ENCODE data around the gene CLTB. TPM values are rescaled to one million over a fixed set of nuclear protein-coding genes. Genes with fewer than 3 reads are reported as not detected.

Gene CLTB
- total RNA-seq, 2 experiments from 2014 or later: 56.7 to 61.8 TPM

- Mint-ChIP-seq H3K27ac (no peak overlapping the region), H3K27me3 (no peaks in the 10 kb centered on the region), H3K4me3 (no peak overlapping the region), H3K36me3 (peaks cover 21% of the 10 kb centered on the region), H3K4me1 (peaks cover 19% of the 10 kb centered on the region), H3K9me3 (ENCODE audit: low read depth) (no peaks in the 10 kb centered on the region)
- DNase-seq: no peak
- ATAC-seq: no peak
- CTCF ChIA-PET: interaction anchor here (1.2 to 1.7 kb wide), 2 partner anchors 16 to 139 kb away, joined by 3 read pairs; no protein-coding TSS in a partner anchor
Observed at GRCh38 chr5:176391479-176391878, 24.9 kb downstream of the CLTB start.

- no peaks in the 10 kb centered on the region for H3K27me3 Mint-ChIP-seq
- peaks cover 36% of the 10 kb centered on the region for H3K4me1 Mint-ChIP-seq
- peak; percentile 52 for ATAC-seq
- H3K27ac Mint-ChIP-seq: peak overlapping the region; percentile 99
- CTCF ChIA-PET: interaction anchor here (0.6 to 2.2 kb wide), 7 partner anchors 27 to 592 kb away, joined by 3 to 9 read pairs (median 5); partner anchors contain the start of genes CLTB, FAF2, KIAA1191 and RNF44
- H3K4me3 Mint-ChIP-seq: peak overlapping the region; percentile 93
- DNase-seq: no peak
- peaks cover 36% of the 10 kb centered on the region for H3K36me3 Mint-ChIP-seq
- H3K9me3 Mint-ChIP-seq (ENCODE audit: low read depth): no peaks in the 10 kb centered on the region
Observed at GRCh38 chr5:176389135-176390123, 26.9 kb downstream of the CLTB start.

GRCh38 chr5:176388444-176389134 is 27.8 kb downstream of the CLTB start, which contains the start of the genes HIGD2A and NOP16:
Gene HIGD2A (plus strand): TSS chr5:176388751. CDS start chr5:176388820, 69 bp downstream.
Gene NOP16 (minus strand): TSS chr5:176388598. CDS start chr5:176388539, 59 bp downstream.
- Mint-ChIP-seq H3K4me1 (peaks cover 36% of the 10 kb centered on the region), H3K9me3 (ENCODE audit: low read depth) (no peaks in the 10 kb centered on the region), H3K27me3 (no peaks in the 10 kb centered on the region), H3K36me3 (peaks cover 42% of the 10 kb centered on the region), H3K27ac (peak within 1 kb of the TSS; percentile 99), H3K4me3 (peak within 1 kb of the TSS; percentile 93)
- peak; percentile 100 for DNase-seq
- ATAC-seq: peak; percentile 92
- CTCF ChIA-PET: interaction anchor here (0.6 to 2.2 kb wide), 8 partner anchors 27 to 593 kb away, joined by 3 to 9 read pairs (median 4); partner anchors contain the start of genes CLTB, FAF2, KIAA1191 and RNF44

GRCh38 chr5:176388003-176388443 is 28.3 kb downstream of the CLTB start:
- no peaks in the 10 kb centered on the region for H3K9me3 Mint-ChIP-seq (ENCODE audit: low read depth)
- peaks cover 36% of the 10 kb centered on the region for H3K4me1 Mint-ChIP-seq
- CTCF ChIA-PET: interaction anchor here (1.2 to 2.2 kb wide), 6 partner anchors 26 to 191 kb away, joined by 3 to 9 read pairs (median 6); partner anchors contain the start of genes CLTB, FAF2, KIAA1191 and RNF44
- H3K27ac Mint-ChIP-seq: peak overlapping the region; percentile 99
- peak overlapping the region; percentile 93 for H3K4me3 Mint-ChIP-seq
- no peak for DNase-seq
- H3K36me3 Mint-ChIP-seq: peaks cover 46% of the 10 kb centered on the region
- peak; percentile 0 for ATAC-seq
- H3K27me3 Mint-ChIP-seq: no peaks in the 10 kb centered on the region

GRCh38 chr5:176387384-176387925 is 28.9 kb downstream of the CLTB start:
- peak overlapping the region; percentile 93 for H3K4me3 Mint-ChIP-seq
- H3K27me3 Mint-ChIP-seq: no peaks in the 10 kb centered on the region
- DNase-seq: no peak
- H3K9me3 Mint-ChIP-seq (ENCODE audit: low read depth): no peaks in the 10 kb centered on the region
- peaks cover 36% of the 10 kb centered on the region for H3K4me1 Mint-ChIP-seq
- CTCF ChIA-PET: interaction anchor here (1.3 to 2.2 kb wide), 3 partner anchors 29 to 191 kb away, joined by 4 to 9 read pairs (median 8); partner anchors contain the start of genes CLTB and FAF2
- peaks cover 50% of the 10 kb centered on the region for H3K36me3 Mint-ChIP-seq
- H3K27ac Mint-ChIP-seq: peak overlapping the region; percentile 99
- ATAC-seq: no peak

GRCh38 chr5:176386491-176386890 is 29.8 kb downstream of the CLTB start:
- Mint-ChIP-seq H3K4me1 (peaks cover 36% of the 10 kb centered on the region), H3K9me3 (ENCODE audit: low read depth) (no peaks in the 10 kb centered on the region), H3K36me3 (peaks cover 60% of the 10 kb centered on the region), H3K4me3 (peak overlapping the region; percentile 93), H3K27ac (peak overlapping the region; percentile 57), H3K27me3 (no peaks in the 10 kb centered on the region)
- ATAC-seq (no peak), DNase-seq (no peak)
- CTCF ChIA-PET: no interaction called here

GRCh38 chr5:176384991-176385390 is 31.3 kb downstream of the CLTB start:
- CTCF ChIA-PET: no interaction called here
- ATAC-seq (no peak), DNase-seq (no peak)
- Mint-ChIP-seq H3K9me3 (ENCODE audit: low read depth) (no peaks in the 10 kb centered on the region), H3K36me3 (peaks cover 54% of the 10 kb centered on the region), H3K27me3 (no peaks in the 10 kb centered on the region), H3K4me3 (no peak overlapping the region), H3K4me1 (peaks cover 33% of the 10 kb centered on the region), H3K27ac (no peak overlapping the region)

- CTCF ChIA-PET: no interaction called here
- peaks cover 56% of the 10 kb centered on the region for H3K36me3 Mint-ChIP-seq
- no peaks in the 10 kb centered on the region for H3K9me3 Mint-ChIP-seq (ENCODE audit: low read depth)
- H3K27me3 Mint-ChIP-seq: no peaks in the 10 kb centered on the region
- ATAC-seq (no peak), DNase-seq (no peak)
- H3K4me3 Mint-ChIP-seq: no peak overlapping the region
- H3K4me1 Mint-ChIP-seq: peaks cover 31% of the 10 kb centered on the region
- H3K27ac Mint-ChIP-seq: no peak overlapping the region
Observed at GRCh38 chr5:176384366-176384930, 31.9 kb downstream of the CLTB start.

GRCh38 chr5:176383961-176384360 is 32.4 kb downstream of the CLTB start:
- Mint-ChIP-seq H3K9me3 (ENCODE audit: low read depth) (no peaks in the 10 kb centered on the region), H3K27ac (no peak overlapping the region), H3K4me1 (peaks cover 31% of the 10 kb centered on the region), H3K27me3 (no peaks in the 10 kb centered on the region), H3K4me3 (no peak overlapping the region), H3K36me3 (peaks cover 56% of the 10 kb centered on the region)
- ATAC-seq (no peak), DNase-seq (no peak)
- CTCF ChIA-PET: no interaction called here

GRCh38 chr5:176383248-176383905 is 33.0 kb downstream of the CLTB start:
- Mint-ChIP-seq H3K27ac (no peak overlapping the region), H3K4me3 (no peak overlapping the region), H3K9me3 (ENCODE audit: low read depth) (no peaks in the 10 kb centered on the region), H3K27me3 (no peaks in the 10 kb centered on the region), H3K4me1 (peaks cover 31% of the 10 kb centered on the region), H3K36me3 (peaks cover 55% of the 10 kb centered on the region)
- CTCF ChIA-PET: no interaction called here
- DNase-seq: no peak
- ATAC-seq: no peak

- peaks cover 51% of the 10 kb centered on the region for H3K36me3 Mint-ChIP-seq
- no peak for DNase-seq
- H3K9me3 Mint-ChIP-seq (ENCODE audit: low read depth): no peaks in the 10 kb centered on the region
- no peak for ATAC-seq
- no peak overlapping the region for H3K27ac Mint-ChIP-seq
- H3K27me3 Mint-ChIP-seq: no peaks in the 10 kb centered on the region
- H3K4me1 Mint-ChIP-seq: peaks cover 28% of the 10 kb centered on the region
- H3K4me3 Mint-ChIP-seq: no peak overlapping the region
- CTCF ChIA-PET: no interaction called here
Observed at GRCh38 chr5:176382721-176383120, 33.6 kb downstream of the CLTB start.

- DNase-seq (no peak), ATAC-seq (no peak)
- Mint-ChIP-seq H3K9me3 (ENCODE audit: low read depth) (no peaks in the 10 kb centered on the region), H3K27ac (no peak overlapping the region), H3K36me3 (peaks cover 46% of the 10 kb centered on the region), H3K4me3 (no peak overlapping the region), H3K4me1 (peaks cover 22% of the 10 kb centered on the region), H3K27me3 (no peaks in the 10 kb centered on the region)
- CTCF ChIA-PET: no interaction called here
Observed at GRCh38 chr5:176381979-176382378, 34.4 kb downstream of the CLTB start.
